ENCODE results near the gene EPHB1. TPM values are rescaled to one million over a fixed set of nuclear protein-coding genes. Genes with fewer than 3 reads are reported as not detected.

EPHB1 gene
- polyA plus RNA-seq, 1 donor from 2014 or later, result 18.7 TPM

- Histone ChIP-seq H3F3A (ENCODE audit: insufficient read depth, low read length, poor library complexity, severe bottlenecking) (no peaks in the 10 kb centered on the region), H3K4me3 (ENCODE audit: low read length) (no peak overlapping the region), H2AFZ (ENCODE audit: low read depth, low read length) (no peak overlapping the region), H3K27ac (ENCODE audit: low read length) (no peak overlapping the region), H3K79me2 (replicated peaks; ENCODE audit: insufficient read depth, low read length) (no peaks in the 10 kb centered on the region), H3K36me3 (ENCODE audit: insufficient read depth, low read length) (no peaks in the 10 kb centered on the region), H3K9ac (ENCODE audit: low read length) (no peak overlapping the region), H3K4me2 (ENCODE audit: low read length) (no peak overlapping the region), H3K27me3 (ENCODE audit: insufficient read depth, low read depth, low read length) (no peaks in the 10 kb centered on the region), H3K9me2 (ENCODE audit: insufficient read depth, low read length) (no peaks in the 10 kb centered on the region), H3K9me3 (ENCODE audit: low read length) (no peaks in the 10 kb centered on the region), H4K20me1 (ENCODE audit: insufficient read depth) (no peaks in the 10 kb centered on the region)
- no peak for TF ChIP-seq EP300 (conservative IDR thresholded peaks at IDR 0.05; ENCODE audit: poor library complexity, severe bottlenecking)
- no peak for TF ChIP-seq RAD21 (conservative IDR thresholded peaks at IDR 0.05)
- TF ChIP-seq, protein P1, sequence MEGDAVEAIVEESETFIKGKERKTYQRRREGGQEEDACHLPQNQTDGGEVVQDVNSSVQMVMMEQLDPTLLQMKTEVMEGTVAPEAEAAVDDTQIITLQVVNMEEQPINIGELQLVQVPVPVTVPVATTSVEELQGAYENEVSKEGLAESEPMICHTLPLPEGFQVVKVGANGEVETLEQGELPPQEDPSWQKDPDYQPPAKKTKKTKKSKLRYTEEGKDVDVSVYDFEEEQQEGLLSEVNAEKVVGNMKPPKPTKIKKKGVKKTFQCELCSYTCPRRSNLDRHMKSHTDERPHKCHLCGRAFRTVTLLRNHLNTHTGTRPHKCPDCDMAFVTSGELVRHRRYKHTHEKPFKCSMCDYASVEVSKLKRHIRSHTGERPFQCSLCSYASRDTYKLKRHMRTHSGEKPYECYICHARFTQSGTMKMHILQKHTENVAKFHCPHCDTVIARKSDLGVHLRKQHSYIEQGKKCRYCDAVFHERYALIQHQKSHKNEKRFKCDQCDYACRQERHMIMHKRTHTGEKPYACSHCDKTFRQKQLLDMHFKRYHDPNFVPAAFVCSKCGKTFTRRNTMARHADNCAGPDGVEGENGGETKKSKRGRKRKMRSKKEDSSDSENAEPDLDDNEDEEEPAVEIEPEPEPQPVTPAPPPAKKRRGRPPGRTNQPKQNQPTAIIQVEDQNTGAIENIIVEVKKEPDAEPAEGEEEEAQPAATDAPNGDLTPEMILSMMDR (IDR thresholded peaks at IDR 0.05; ENCODE audit: poor library complexity, severe bottlenecking), result no peak
- no peak for TF ChIP-seq POLR2AphosphoS5 (IDR thresholded peaks at IDR 0.05)
- no peak for TF ChIP-seq EZH2 (IDR thresholded peaks at IDR 0.05; ENCODE audit: borderline replicate concordance, insufficient read depth, low read length, poor library complexity, severe bottlenecking)
- TF ChIP-seq, protein P2, sequence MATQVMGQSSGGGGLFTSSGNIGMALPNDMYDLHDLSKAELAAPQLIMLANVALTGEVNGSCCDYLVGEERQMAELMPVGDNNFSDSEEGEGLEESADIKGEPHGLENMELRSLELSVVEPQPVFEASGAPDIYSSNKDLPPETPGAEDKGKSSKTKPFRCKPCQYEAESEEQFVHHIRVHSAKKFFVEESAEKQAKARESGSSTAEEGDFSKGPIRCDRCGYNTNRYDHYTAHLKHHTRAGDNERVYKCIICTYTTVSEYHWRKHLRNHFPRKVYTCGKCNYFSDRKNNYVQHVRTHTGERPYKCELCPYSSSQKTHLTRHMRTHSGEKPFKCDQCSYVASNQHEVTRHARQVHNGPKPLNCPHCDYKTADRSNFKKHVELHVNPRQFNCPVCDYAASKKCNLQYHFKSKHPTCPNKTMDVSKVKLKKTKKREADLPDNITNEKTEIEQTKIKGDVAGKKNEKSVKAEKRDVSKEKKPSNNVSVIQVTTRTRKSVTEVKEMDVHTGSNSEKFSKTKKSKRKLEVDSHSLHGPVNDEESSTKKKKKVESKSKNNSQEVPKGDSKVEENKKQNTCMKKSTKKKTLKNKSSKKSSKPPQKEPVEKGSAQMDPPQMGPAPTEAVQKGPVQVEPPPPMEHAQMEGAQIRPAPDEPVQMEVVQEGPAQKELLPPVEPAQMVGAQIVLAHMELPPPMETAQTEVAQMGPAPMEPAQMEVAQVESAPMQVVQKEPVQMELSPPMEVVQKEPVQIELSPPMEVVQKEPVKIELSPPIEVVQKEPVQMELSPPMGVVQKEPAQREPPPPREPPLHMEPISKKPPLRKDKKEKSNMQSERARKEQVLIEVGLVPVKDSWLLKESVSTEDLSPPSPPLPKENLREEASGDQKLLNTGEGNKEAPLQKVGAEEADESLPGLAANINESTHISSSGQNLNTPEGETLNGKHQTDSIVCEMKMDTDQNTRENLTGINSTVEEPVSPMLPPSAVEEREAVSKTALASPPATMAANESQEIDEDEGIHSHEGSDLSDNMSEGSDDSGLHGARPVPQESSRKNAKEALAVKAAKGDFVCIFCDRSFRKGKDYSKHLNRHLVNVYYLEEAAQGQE (IDR thresholded peaks at IDR 0.05; ENCODE audit: borderline replicate concordance), result no peak
- no peak for TF ChIP-seq TAF1 (IDR thresholded peaks at IDR 0.05; ENCODE audit: low read depth)
- no peak for TF ChIP-seq SMC3 (conservative IDR thresholded peaks at IDR 0.05; ENCODE audit: poor library complexity)
- TF ChIP-seq MXI1 (conservative IDR thresholded peaks at IDR 0.05; ENCODE audit: poor library complexity, severe bottlenecking), result no peak
Observed at GRCh38 chr3:135078283-135078682, 283.2 kb downstream of the EPHB1 start.

DNA sequence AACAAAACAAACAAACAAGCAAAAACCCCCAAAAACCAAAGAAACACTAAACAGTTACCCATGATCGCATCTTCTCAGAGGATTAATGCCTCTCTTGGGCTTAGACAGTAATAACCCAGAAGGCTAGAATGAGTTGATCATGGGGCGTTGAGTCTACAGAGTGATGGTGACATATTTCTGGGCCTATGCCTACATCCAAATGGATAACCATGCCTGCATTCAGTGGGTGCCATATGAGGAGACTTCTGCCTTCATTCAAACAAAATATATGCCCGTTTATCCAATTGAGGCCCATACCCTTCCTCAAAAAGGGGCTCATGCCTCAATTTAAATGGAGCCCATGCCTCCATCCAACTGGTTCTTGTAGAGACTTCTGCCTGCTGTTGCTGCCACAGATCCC, 284.0 kb downstream of the EPHB1 start:
- TF ChIP-seq, protein P2 (IDR thresholded peaks at IDR 0.05; ENCODE audit: borderline replicate concordance), result no peak
- TF ChIP-seq SMC3 (conservative IDR thresholded peaks at IDR 0.05; ENCODE audit: poor library complexity), result no peak
- no peak for TF ChIP-seq POLR2AphosphoS5 (IDR thresholded peaks at IDR 0.05)
- TF ChIP-seq, protein P1 (IDR thresholded peaks at IDR 0.05; ENCODE audit: poor library complexity, severe bottlenecking), result no peak
- no peak for TF ChIP-seq MXI1 (conservative IDR thresholded peaks at IDR 0.05; ENCODE audit: poor library complexity, severe bottlenecking)
- no peak for TF ChIP-seq TAF1 (IDR thresholded peaks at IDR 0.05; ENCODE audit: low read depth)
- TF ChIP-seq EZH2 (IDR thresholded peaks at IDR 0.05; ENCODE audit: borderline replicate concordance, insufficient read depth, low read length, poor library complexity, severe bottlenecking), result no peak
- TF ChIP-seq RAD21 (conservative IDR thresholded peaks at IDR 0.05), result no peak
- no peak for TF ChIP-seq EP300 (conservative IDR thresholded peaks at IDR 0.05; ENCODE audit: poor library complexity, severe bottlenecking)
- Histone ChIP-seq H3K27ac (ENCODE audit: low read length) (no peak overlapping the region), H3K9me2 (ENCODE audit: insufficient read depth, low read length) (no peaks in the 10 kb centered on the region), H3F3A (ENCODE audit: insufficient read depth, low read length, poor library complexity, severe bottlenecking) (no peaks in the 10 kb centered on the region), H3K36me3 (ENCODE audit: insufficient read depth, low read length) (no peaks in the 10 kb centered on the region), H2AFZ (ENCODE audit: low read depth, low read length) (no peak overlapping the region), H3K79me2 (replicated peaks; ENCODE audit: insufficient read depth, low read length) (no peaks in the 10 kb centered on the region), H3K9ac (ENCODE audit: low read length) (no peak overlapping the region), H3K9me3 (ENCODE audit: low read length) (no peaks in the 10 kb centered on the region), H3K4me2 (ENCODE audit: low read length) (no peak overlapping the region), H3K27me3 (ENCODE audit: insufficient read depth, low read depth, low read length) (no peaks in the 10 kb centered on the region), H3K4me3 (ENCODE audit: low read length) (no peak overlapping the region), H4K20me1 (ENCODE audit: insufficient read depth) (no peaks in the 10 kb centered on the region)
